CD4-positive, alpha-beta T cell treated with Interleukin-4 for 4 hours (primary cell): ENCODE measurements around the gene TNFAIP3.
"Not testable (repeated sequence)": the region's sequence is repeated elsewhere in the genome, so short reads cannot be mapped to it uniquely, and the experiment has no call there.

Source experiments
- DNase-seq: peaks from one replicate; pipeline ENCODE4 v3.0.0-alpha.2; 2020

The TNFAIP3 gene

GRCh38 chr6:137866914-137867684 is at the start of gene TNFAIP3:
Gene TNFAIP3 (plus strand): TSS chr6:137867259. CDS start chr6:137871228, 3,969 bp downstream.
- DNase-seq, result peak; percentile 97

GRCh38 chr6:137818440-137818839 is 48.6 kb upstream of the TNFAIP3 start:
- DNase-seq, result no peak

GRCh38 chr6:137819740-137820139 is 47.3 kb upstream of the TNFAIP3 start:
- peak; percentile 84 for DNase-seq

GRCh38 chr6:137820425-137820824 is 46.6 kb upstream of the TNFAIP3 start:
- DNase-seq, result no peak

GRCh38 chr6:137820952-137821351 is 46.1 kb upstream of the TNFAIP3 start:
- no peak for DNase-seq

GRCh38 chr6:137821491-137821890 is 45.6 kb upstream of the TNFAIP3 start:
- no peak for DNase-seq

- peak; percentile 94 for DNase-seq
Observed at GRCh38 chr6:137823826-137824555, 43.1 kb upstream of the TNFAIP3 start.

GRCh38 chr6:137824556-137824879 is 42.5 kb upstream of the TNFAIP3 start:
- no peak for DNase-seq

GRCh38 chr6:137824896-137825295 is 42.2 kb upstream of the TNFAIP3 start:
- no peak for DNase-seq

- DNase-seq, result no peak
Observed at GRCh38 chr6:137827411-137827940, 39.6 kb upstream of the TNFAIP3 start.

GRCh38 chr6:137827977-137828810 is 38.9 kb upstream of the TNFAIP3 start:
- peak; percentile 68 for DNase-seq

GRCh38 chr6:137829641-137830083 is 37.4 kb upstream of the TNFAIP3 start:
- DNase-seq, result no peak

GRCh38 chr6:137830511-137830911 is 36.5 kb upstream of the TNFAIP3 start:
- DNase-seq, result peak; percentile 26

GRCh38 chr6:137832110-137832509 is 34.9 kb upstream of the TNFAIP3 start:
- no peak for DNase-seq

GRCh38 chr6:137834508-137834907 is 32.6 kb upstream of the TNFAIP3 start:
- no peak for DNase-seq

GRCh38 chr6:137836788-137837187 is 30.3 kb upstream of the TNFAIP3 start:
- no peak for DNase-seq

GRCh38 chr6:137838090-137838489 is 29.0 kb upstream of the TNFAIP3 start:
- DNase-seq, result not testable (repeated sequence)

- DNase-seq, result not testable (repeated sequence)
Observed at GRCh38 chr6:137838597-137838996, 28.5 kb upstream of the TNFAIP3 start.

GRCh38 chr6:137839076-137839475 is 28.0 kb upstream of the TNFAIP3 start:
- DNase-seq, result no peak

- no peak for DNase-seq
Observed at GRCh38 chr6:137840252-137840651, 26.8 kb upstream of the TNFAIP3 start.

- no peak for DNase-seq
Observed at GRCh38 chr6:137843211-137843610, 23.8 kb upstream of the TNFAIP3 start.

GRCh38 chr6:137844327-137844726 is 22.7 kb upstream of the TNFAIP3 start:
- DNase-seq, result not testable (repeated sequence)

GRCh38 chr6:137844773-137845172 is 22.3 kb upstream of the TNFAIP3 start:
- DNase-seq, result not testable (repeated sequence)
